OCI-LY3 (cell line): ENCODE data around the gene MEI4.

ENCODE experiments used
- H2AFZ ChIP-seq: fragments of 200-600, 300-600 bp; shearing (Covaris generic); 2 replicates; pipeline ENCODE4 v1.6.0; 2014; ENCODE audit warnings: antibody characterized with exemption, low read depth, low read length
- H3K27ac ChIP-seq: fragments of 200-600, 300-600 bp; sonication (generic); 2 replicates; pipeline ENCODE4 v1.5.1; 2014; ENCODE audit warnings: mild to moderate bottlenecking, low read length, moderate library complexity, mixed read lengths
- H3K27me3 ChIP-seq: fragments of 200-600, 300-600 bp; sonication (generic); 2 replicates; pipeline ENCODE4 v1.6.1; 2014; ENCODE audit warnings: low read depth, low read length, mixed read lengths
- H3K36me3 ChIP-seq: fragments of 200-600, 300-600 bp; sonication (generic); replicated peaks from 2 replicates; pipeline ENCODE3; 2014; ENCODE audit warnings: low read depth, low read length, mixed read lengths
- H3K4me1 ChIP-seq: fragments of 300-600, 200-600 bp; sonication (generic); 2 replicates; pipeline ENCODE4 v1.6.1; 2014; ENCODE audit warnings: low read length, mixed read lengths
- H3K4me2 ChIP-seq: fragments of 200-600, 300-600 bp; sonication (generic); 2 replicates; pipeline ENCODE4 v1.6.1; 2014; ENCODE audit warnings: low read length, mixed read lengths
- H3K4me3 ChIP-seq: fragments of 300-600, 200-600 bp; sonication (generic); 2 replicates; pipeline ENCODE4 v1.5.1; 2014; ENCODE audit warnings: antibody characterized with exemption, mild to moderate bottlenecking, low read length, moderate library complexity
- H3K79me2 ChIP-seq: fragments of 300-600, 200-600 bp; shearing (Covaris generic); 2 replicates; pipeline ENCODE4 v1.6.1; 2014; ENCODE audit warnings: mild to moderate bottlenecking, low read length, mixed read lengths
- H3K9ac ChIP-seq: fragments of 300-600, 200-600 bp; shearing (Covaris generic); 2 replicates; pipeline ENCODE4 v1.6.0; 2014; ENCODE audit warnings: mild to moderate bottlenecking, low read length, moderate library complexity
- H3K9me3 ChIP-seq: fragments of 200-600, 300-600 bp; shearing (Covaris generic); 2 replicates; pipeline ENCODE4 v1.6.1; 2014; ENCODE audit warnings: low read length, mixed read lengths; ENCODE audit not compliant: insufficient read depth
- H4K20me1 ChIP-seq: fragments of 200-600, 300-600 bp; sonication (generic); 2 replicates; pipeline ENCODE4 v1.6.1; 2016; ENCODE audit warnings: low read length, mixed read lengths; ENCODE audit not compliant: insufficient read depth
- EZH2phosphoT487 ChIP-seq: fragments of 200-600 bp; shearing (Covaris generic); IDR thresholded peaks from 2 replicates; pipeline ENCODE4 v1.6.1; 2018; ENCODE audit warnings: antibody characterized with exemption, mixed run types, low read depth
- TF ChIP-seq, protein P1 (sequence below): fragments of 200-600, 300-600 bp; sonication (generic); IDR thresholded peaks from 2 replicates; pipeline ENCODE4 v1.5.1; 2014; ENCODE audit warnings: antibody characterized with exemption, low read length, low read depth

The MEI4 gene

GRCh38 chr6:77674211-77674610 lies 21.4 kb downstream of the MEI4 start:
- Histone ChIP-seq H3K4me3 (no peak overlapping the region), H3K9ac (no peak overlapping the region), H3K79me2 (no peaks in the 10 kb centered on the region), H2AFZ (no peak overlapping the region), H3K27me3 (no peaks in the 10 kb centered on the region), H4K20me1 (no peaks in the 10 kb centered on the region), H3K27ac (no peak overlapping the region), H3K4me1 (no peaks in the 10 kb centered on the region), H3K36me3 (no peaks in the 10 kb centered on the region), H3K4me2 (no peak overlapping the region), H3K9me3 (no peaks in the 10 kb centered on the region)
- no peak for TF ChIP-seq EZH2phosphoT487
- TF ChIP-seq, protein P1, sequence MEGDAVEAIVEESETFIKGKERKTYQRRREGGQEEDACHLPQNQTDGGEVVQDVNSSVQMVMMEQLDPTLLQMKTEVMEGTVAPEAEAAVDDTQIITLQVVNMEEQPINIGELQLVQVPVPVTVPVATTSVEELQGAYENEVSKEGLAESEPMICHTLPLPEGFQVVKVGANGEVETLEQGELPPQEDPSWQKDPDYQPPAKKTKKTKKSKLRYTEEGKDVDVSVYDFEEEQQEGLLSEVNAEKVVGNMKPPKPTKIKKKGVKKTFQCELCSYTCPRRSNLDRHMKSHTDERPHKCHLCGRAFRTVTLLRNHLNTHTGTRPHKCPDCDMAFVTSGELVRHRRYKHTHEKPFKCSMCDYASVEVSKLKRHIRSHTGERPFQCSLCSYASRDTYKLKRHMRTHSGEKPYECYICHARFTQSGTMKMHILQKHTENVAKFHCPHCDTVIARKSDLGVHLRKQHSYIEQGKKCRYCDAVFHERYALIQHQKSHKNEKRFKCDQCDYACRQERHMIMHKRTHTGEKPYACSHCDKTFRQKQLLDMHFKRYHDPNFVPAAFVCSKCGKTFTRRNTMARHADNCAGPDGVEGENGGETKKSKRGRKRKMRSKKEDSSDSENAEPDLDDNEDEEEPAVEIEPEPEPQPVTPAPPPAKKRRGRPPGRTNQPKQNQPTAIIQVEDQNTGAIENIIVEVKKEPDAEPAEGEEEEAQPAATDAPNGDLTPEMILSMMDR: no peak

- H3K9ac ChIP-seq: no peak overlapping the region
Observed at GRCh38 chr6:77678048-77678447, 25.2 kb downstream of the MEI4 start.

DNA sequence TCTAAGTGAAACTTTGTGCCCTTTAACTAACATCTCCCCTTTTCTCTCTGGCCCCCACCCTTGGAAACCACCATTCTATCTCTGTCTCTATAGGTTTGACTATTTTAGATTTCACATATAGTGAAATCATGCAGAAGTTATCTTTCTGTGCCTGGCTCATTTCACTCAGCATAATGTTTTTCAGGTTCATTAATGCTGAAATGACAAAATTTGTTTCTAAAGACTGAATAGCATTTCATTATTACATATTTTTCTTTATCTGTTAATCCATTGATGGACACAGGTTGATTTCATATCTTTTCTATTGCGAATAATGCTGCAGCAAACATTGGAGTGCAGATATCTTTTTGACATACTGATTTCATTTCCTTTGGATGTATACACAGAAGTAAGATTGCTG lies 30.7 kb downstream of the MEI4 start:
- Histone ChIP-seq H3K4me1 (no peaks in the 10 kb centered on the region), H3K9me3 (no peaks in the 10 kb centered on the region)
- TF ChIP-seq, protein P1: no peak
- no peak for TF ChIP-seq EZH2phosphoT487

More at GRCh38 chr6:77678048-77678447, 25.2 kb downstream of the MEI4 start:
- TF ChIP-seq EZH2phosphoT487: no peak
- TF ChIP-seq, protein P1: no peak
- no peaks in the 10 kb centered on the region for H3K9me3 ChIP-seq
- H3K4me1 ChIP-seq: no peaks in the 10 kb centered on the region
- H2AFZ ChIP-seq: no peak overlapping the region
- H3K27me3 ChIP-seq: no peaks in the 10 kb centered on the region
- H4K20me1 ChIP-seq: no peaks in the 10 kb centered on the region
- H3K79me2 ChIP-seq: no peaks in the 10 kb centered on the region
- no peaks in the 10 kb centered on the region for H3K36me3 ChIP-seq
- no peak overlapping the region for H3K4me2 ChIP-seq
- no peak overlapping the region for H3K4me3 ChIP-seq
- no peak overlapping the region for H3K27ac ChIP-seq

GRCh38 chr6:77686931-77687330 lies 34.1 kb downstream of the MEI4 start:
- H3K27ac ChIP-seq: no peak overlapping the region
- H3K36me3 ChIP-seq: no peaks in the 10 kb centered on the region
- no peaks in the 10 kb centered on the region for H3K79me2 ChIP-seq
- no peaks in the 10 kb centered on the region for H3K9me3 ChIP-seq
- no peak overlapping the region for H3K4me2 ChIP-seq
- no peak overlapping the region for H3K4me3 ChIP-seq
- no peaks in the 10 kb centered on the region for H4K20me1 ChIP-seq
- no peak for TF ChIP-seq EZH2phosphoT487
- TF ChIP-seq, protein P1: no peak
- H3K4me1 ChIP-seq: no peaks in the 10 kb centered on the region
- no peak overlapping the region for H3K9ac ChIP-seq
- H3K27me3 ChIP-seq: no peaks in the 10 kb centered on the region
- H2AFZ ChIP-seq: no peak overlapping the region

More for the DNA sequence above, 30.7 kb downstream of the MEI4 start:
- Histone ChIP-seq H3K27me3 (no peaks in the 10 kb centered on the region), H3K79me2 (no peaks in the 10 kb centered on the region), H3K9ac (no peak overlapping the region), H3K36me3 (no peaks in the 10 kb centered on the region), H2AFZ (no peak overlapping the region), H3K4me2 (no peak overlapping the region), H3K27ac (no peak overlapping the region), H3K4me3 (no peak overlapping the region), H4K20me1 (no peaks in the 10 kb centered on the region)
